ENCODE results near the gene KCNJ10.

Gene KCNJ10

GRCh38 chr1:159960721-159961381 lies 109.1 kb downstream of the KCNJ10 start:
- TF ChIP-seq CTCF (IDR thresholded peaks at IDR 0.05; ENCODE audit: insufficient read depth, low read depth, low read length, missing control alignments): no peak
- H3K4me3 ChIP-seq (ENCODE audit: low read depth, low read length): no peak overlapping the region
- DNase-seq (ENCODE audit: low read depth): no peak

GRCh38 chr1:159959451-159959850 lies 110.5 kb downstream of the KCNJ10 start:
- DNase-seq (ENCODE audit: low read depth): no peak
- no peak for TF ChIP-seq CTCF (IDR thresholded peaks at IDR 0.05; ENCODE audit: insufficient read depth, low read depth, low read length, missing control alignments)
- H3K4me3 ChIP-seq (ENCODE audit: low read depth, low read length): no peak overlapping the region

- DNase-seq (ENCODE audit: low read depth): peak; percentile 59
- TF ChIP-seq CTCF (IDR thresholded peaks at IDR 0.05; ENCODE audit: insufficient read depth, low read depth, low read length, missing control alignments): no peak
- H3K4me3 ChIP-seq (ENCODE audit: low read depth, low read length): no peak overlapping the region
These were observed 111.1 kb downstream of the KCNJ10 start for GRCh38 chr1:159958719-159959380.

GRCh38 chr1:159957824-159958268 lies 112.1 kb downstream of the KCNJ10 start:
- DNase-seq (ENCODE audit: low read depth): no peak
- H3K4me3 ChIP-seq (ENCODE audit: low read depth, low read length): no peak overlapping the region
- no peak for TF ChIP-seq CTCF (IDR thresholded peaks at IDR 0.05; ENCODE audit: insufficient read depth, low read depth, low read length, missing control alignments)

- H3K4me3 ChIP-seq (ENCODE audit: low read depth, low read length): no peak overlapping the region
- DNase-seq (ENCODE audit: low read depth): no peak
- no peak for TF ChIP-seq CTCF (IDR thresholded peaks at IDR 0.05; ENCODE audit: insufficient read depth, low read depth, low read length, missing control alignments)
These were observed 114.5 kb downstream of the KCNJ10 start for GRCh38 chr1:159955456-159955855.

- DNase-seq (ENCODE audit: low read depth): no peak
- no peak within 1 kb of the TSS for H3K4me3 ChIP-seq (ENCODE audit: low read depth, low read length)
- no peak for TF ChIP-seq CTCF (IDR thresholded peaks at IDR 0.05; ENCODE audit: insufficient read depth, low read depth, low read length, missing control alignments)
These were observed 116.1 kb downstream of the KCNJ10 start, which contains the start of gene SLAMF9 for GRCh38 chr1:159953536-159954515. TSS of gene SLAMF9 (minus strand) at chr1:159954237. CDS start at chr1:159954137, 100 bp downstream.
